WTC11 (cell line): ENCODE data around the gene GNMT. TPM values are rescaled to one million over a fixed set of nuclear protein-coding genes. Genes with fewer than 3 reads are reported as not detected.

Experiments used
- ATAC-seq: fragments of 200-7000 bp; cut with Tn5 transposase; 2 replicates; pipeline ENCODE4 v1.10.0; 2021; ENCODE audit warnings: mild to moderate bottlenecking, moderate library complexity
- CTCF ChIA-PET: fragments of 300-600 bp; sonication (Branson Sonifier 250); formaldehyde crosslinking; loops from one replicate; lab custom pipeline; 2021; ENCODE audit warnings: antibody characterized with exemption; lab: Charles Lee
- POLR2A ChIA-PET: fragments of 350-600 bp; sonication (Branson Sonifier 250); formaldehyde crosslinking; loops from one replicate; lab custom pipeline; 2021; ENCODE audit warnings: antibody characterized with exemption; lab: Charles Lee
- DNase-seq: peaks from one replicate; pipeline ENCODE4 v3.0.0; 2021; ENCODE audit warnings: low spot score
- H3K27ac Mint-ChIP-seq: 2 replicates; pipeline ENCODE4 v1.8.0; 2021; ENCODE audit warnings: mixed read lengths
- H3K27me3 Mint-ChIP-seq: 2 replicates; pipeline ENCODE4 v1.8.0; 2021; ENCODE audit warnings: low read depth, mild to moderate bottlenecking, moderate library complexity, mixed read lengths
- H3K36me3 Mint-ChIP-seq: 2 replicates; pipeline ENCODE4 v1.8.0; 2021; ENCODE audit warnings: mixed read lengths
- H3K4me1 Mint-ChIP-seq: 2 replicates; pipeline ENCODE4 v1.8.0; 2022; ENCODE audit warnings: mixed read lengths
- H3K4me3 Mint-ChIP-seq: 2 replicates; pipeline ENCODE4 v1.8.0; 2021; ENCODE audit warnings: mild to moderate bottlenecking, moderate library complexity, mixed read lengths
- H3K9me3 Mint-ChIP-seq: 2 replicates; pipeline ENCODE4 v1.8.0; 2021; ENCODE audit warnings: mixed read lengths
- ATF3 ChIP-seq: sonication (generic); formaldehyde crosslinking; conservative IDR thresholded peaks from 2 replicates; pipeline ENCODE4 v1.8.1; 2022; ENCODE audit warnings: mild to moderate bottlenecking, missing genetic modification reagents
- FOXK1 ChIP-seq: sonication (generic); formaldehyde crosslinking; IDR thresholded peaks from 2 replicates; pipeline ENCODE4 v1.8.0; 2022; ENCODE audit warnings: mild to moderate bottlenecking, moderate library complexity, missing genetic modification reagents
- GABPB1 ChIP-seq: sonication (generic); formaldehyde crosslinking; IDR thresholded peaks from 2 replicates; pipeline ENCODE4 v1.8.1; 2023; ENCODE audit warnings: mild to moderate bottlenecking, missing genetic modification reagents
- GRHL2 ChIP-seq: fragments of 250-450 bp; sonication (Bioruptor Pico); IDR thresholded peaks from 2 replicates; pipeline ENCODE4 v1.8.0; 2022; ENCODE audit warnings: mild to moderate bottlenecking, moderate library complexity; ENCODE audit not compliant: insufficient replicate concordance, severe bottlenecking
- GTF2I ChIP-seq: fragments of 250-450 bp; sonication (Bioruptor Pico); conservative IDR thresholded peaks from 2 replicates; pipeline ENCODE4 v1.4.0; 2021; ENCODE audit warnings: mild to moderate bottlenecking
- IRF2 ChIP-seq: sonication (generic); formaldehyde crosslinking; IDR thresholded peaks from 2 replicates; pipeline ENCODE4 v1.8.0; 2022; ENCODE audit warnings: low read depth, missing genetic modification reagents, borderline replicate concordance
- NR2C2 ChIP-seq: sonication (generic); formaldehyde crosslinking; IDR thresholded peaks from 2 replicates; pipeline ENCODE4 v1.8.0; 2022; ENCODE audit warnings: mild to moderate bottlenecking, missing genetic modification reagents
- NR3C1 ChIP-seq: sonication (generic); formaldehyde crosslinking; conservative IDR thresholded peaks from 2 replicates; pipeline ENCODE4 v1.8.1; 2023; ENCODE audit warnings: low read depth, mild to moderate bottlenecking, missing genetic modification reagents
- PRRX2 ChIP-seq: fragments of 250-450 bp; sonication (Bioruptor Pico); IDR thresholded peaks from 2 replicates; pipeline ENCODE4 v1.8.0; 2021; ENCODE audit warnings: mild to moderate bottlenecking
- SMAD3 ChIP-seq: sonication (generic); formaldehyde crosslinking; IDR thresholded peaks from 2 replicates; pipeline ENCODE4 v1.8.0; 2022; ENCODE audit warnings: missing genetic modification reagents, mild to moderate bottlenecking, borderline replicate concordance
- TEAD1 ChIP-seq: sonication (generic); formaldehyde crosslinking; IDR thresholded peaks from 2 replicates; pipeline ENCODE4 v1.8.0; 2022; ENCODE audit warnings: mild to moderate bottlenecking, missing genetic modification reagents
- ZNF138 ChIP-seq: sonication (generic); formaldehyde crosslinking; conservative IDR thresholded peaks from 2 replicates; pipeline ENCODE4 v1.8.1; 2022; ENCODE audit warnings: mild to moderate bottlenecking, moderate library complexity, missing genetic modification reagents
- total RNA-seq: library from RNA; stranded (reverse); gene quantifications from 3 replicates; pipeline ENCODE4 v1.2.3, GENCODE V29; 2021
- TF ChIP-seq, protein P1 (sequence below): sonication (generic); formaldehyde crosslinking; IDR thresholded peaks from 2 replicates; pipeline ENCODE4 v1.8.1; 2023; ENCODE audit warnings: mild to moderate bottlenecking, missing genetic modification reagents, borderline replicate concordance
- TF ChIP-seq, protein P2 (sequence below): sonication (generic); formaldehyde crosslinking; IDR thresholded peaks from 2 replicates; pipeline ENCODE4 v1.8.1; 2023; ENCODE audit warnings: mild to moderate bottlenecking, moderate library complexity, missing genetic modification reagents

The GNMT gene
- total RNA-seq, 1 experiment from 2014 or later: 2.0 TPM

DNA sequence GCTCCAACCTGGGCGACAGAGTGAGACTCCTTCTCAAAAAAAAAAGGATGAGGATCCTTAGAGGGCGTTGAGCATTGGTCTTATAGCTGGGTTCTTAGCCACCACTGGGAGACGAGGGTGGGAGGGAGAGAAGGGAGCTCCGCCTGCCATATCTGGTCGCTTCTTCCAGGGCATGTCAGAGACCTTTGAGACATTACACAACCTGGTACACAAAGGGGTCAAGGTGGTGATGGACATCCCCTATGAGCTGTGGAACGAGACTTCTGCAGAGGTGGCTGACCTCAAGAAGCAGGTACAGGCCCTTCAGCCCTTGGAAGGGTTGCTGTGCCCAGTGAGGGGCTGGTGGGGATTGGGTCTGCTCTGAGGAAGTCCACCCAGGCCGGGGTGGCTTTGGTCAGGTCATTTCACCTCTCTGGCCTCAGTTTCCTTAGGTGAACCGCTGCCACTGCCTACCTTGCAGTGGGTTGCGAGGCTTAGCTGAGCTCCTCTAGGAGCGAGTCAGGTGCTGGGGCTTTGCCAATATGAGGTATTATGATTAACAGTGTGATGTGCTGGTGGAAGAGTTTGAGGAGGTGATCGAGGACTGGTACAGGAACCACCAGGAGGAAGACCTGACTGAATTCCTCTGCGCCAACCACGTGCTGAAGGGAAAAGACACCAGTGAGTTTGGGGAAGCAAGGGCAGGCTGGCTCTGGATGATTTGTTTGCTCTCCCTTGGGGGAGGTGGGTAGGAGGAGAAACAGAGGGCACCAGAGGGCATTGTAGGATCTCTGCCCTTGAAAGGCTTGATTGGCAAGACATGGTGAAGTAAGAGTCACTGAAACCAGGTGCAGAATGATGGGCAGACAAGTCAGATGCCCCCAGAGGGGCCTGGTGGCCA, 22.8 kb upstream of the GNMT start (continued):
- TF ChIP-seq IRF2 (CRISPR knock-in tag) (no peak), NR2C2 (CRISPR knock-in tag) (no peak), GTF2I (no peak)

DNA sequence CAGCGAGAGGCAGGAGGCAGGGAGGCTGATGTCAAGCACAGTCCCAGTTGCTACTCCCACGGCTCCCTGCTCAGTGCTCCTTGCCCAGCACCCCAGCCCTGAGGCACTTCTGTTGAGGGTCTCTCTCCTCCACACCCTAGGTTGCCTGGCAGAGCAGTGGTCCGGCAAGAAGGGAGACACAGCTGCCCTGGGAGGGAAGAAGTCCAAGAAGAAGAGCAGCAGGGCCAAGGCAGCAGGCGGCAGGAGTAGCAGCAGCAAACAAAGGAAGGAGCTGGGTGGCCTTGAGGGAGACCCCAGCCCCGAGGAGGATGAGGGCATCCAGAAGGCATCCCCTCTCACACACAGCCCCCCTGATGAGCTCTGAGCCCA, 22.1 kb upstream of the GNMT start:
- DNase-seq (no peak), ATAC-seq (no peak)
- TF ChIP-seq ZNF138 (CRISPR knock-in tag) (no peak), TEAD1 (CRISPR knock-in tag) (no peak), FOXK1 (CRISPR knock-in tag) (no peak)
- TF ChIP-seq, all 79 proteins: peak for 0
- POLR2A ChIA-PET: interaction anchor here (2.2 kb wide), 1 partner anchor 9 kb away, joined by 9 read pairs; the partner anchor contains the start of gene CNPY3
- Mint-ChIP-seq H3K27me3 (peaks cover 2% of the 10 kb centered on the region; the same call in 1 of the 2 replicates), H3K4me1 (peaks cover 13% of the 10 kb centered on the region), H3K27ac (no peak overlapping the region), H3K36me3 (peaks cover 53% of the 10 kb centered on the region), H3K4me3 (no peak overlapping the region), H3K9me3 (no peaks in the 10 kb centered on the region)
- CTCF ChIA-PET: no interaction called here

DNA sequence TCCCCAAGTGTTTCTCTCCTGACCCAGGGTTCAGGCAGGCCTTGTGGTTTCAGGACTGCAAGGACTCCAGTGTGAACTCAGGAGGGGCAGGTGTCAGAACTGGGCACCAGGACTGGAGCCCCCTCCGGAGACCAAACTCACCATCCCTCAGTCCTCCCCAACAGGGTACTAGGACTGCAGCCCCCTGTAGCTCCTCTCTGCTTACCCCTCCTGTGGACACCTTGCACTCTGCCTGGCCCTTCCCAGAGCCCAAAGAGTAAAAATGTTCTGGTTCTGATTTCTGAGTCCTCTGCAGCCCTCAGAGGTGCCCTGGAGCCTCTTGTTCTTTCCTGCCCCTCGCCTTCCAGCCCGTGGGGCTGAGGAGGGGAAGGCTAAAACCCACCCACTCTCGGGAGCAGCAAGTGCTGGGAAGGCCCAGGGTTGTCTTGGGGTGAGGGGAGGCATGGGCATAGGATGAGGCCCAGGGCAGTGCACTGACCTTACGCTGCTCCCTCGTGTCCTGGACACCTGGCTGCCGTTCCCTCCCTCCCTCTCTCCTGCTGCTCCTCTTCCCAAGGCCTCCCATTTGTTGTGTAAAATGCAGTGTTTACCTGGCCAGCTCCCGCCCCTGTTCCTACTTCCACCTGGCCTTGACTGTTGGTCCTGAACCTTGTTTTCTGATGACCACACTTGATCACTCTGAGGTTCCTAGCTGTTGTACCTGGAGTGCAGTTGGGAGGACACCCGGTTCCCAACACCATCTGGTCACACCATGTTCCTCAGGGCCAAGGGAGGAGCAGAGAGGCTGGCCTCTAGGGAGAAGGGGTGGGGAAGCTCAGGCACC, 21.4 kb upstream of the GNMT start:
- ATAC-seq (peak; percentile 50), DNase-seq (peak; percentile 29)
- H3K27me3 Mint-ChIP-seq: peaks cover 2% of the 10 kb centered on the region; the same call in 1 of the 2 replicates
- H3K9me3 Mint-ChIP-seq: no peaks in the 10 kb centered on the region
- TF ChIP-seq NR3C1 (CRISPR knock-in tag) (no peak), PRRX2 (CRISPR knock-in tag) (no peak), SMAD3 (no peak), GRHL2 (CRISPR knock-in tag) (no peak), TEAD1 (CRISPR knock-in tag) (no peak), GABPB1 (peak; percentile 67; the same call in 1 of the 2 replicates), ATF3 (CRISPR knock-in tag) (no peak)
- TF ChIP-seq, protein P1, sequence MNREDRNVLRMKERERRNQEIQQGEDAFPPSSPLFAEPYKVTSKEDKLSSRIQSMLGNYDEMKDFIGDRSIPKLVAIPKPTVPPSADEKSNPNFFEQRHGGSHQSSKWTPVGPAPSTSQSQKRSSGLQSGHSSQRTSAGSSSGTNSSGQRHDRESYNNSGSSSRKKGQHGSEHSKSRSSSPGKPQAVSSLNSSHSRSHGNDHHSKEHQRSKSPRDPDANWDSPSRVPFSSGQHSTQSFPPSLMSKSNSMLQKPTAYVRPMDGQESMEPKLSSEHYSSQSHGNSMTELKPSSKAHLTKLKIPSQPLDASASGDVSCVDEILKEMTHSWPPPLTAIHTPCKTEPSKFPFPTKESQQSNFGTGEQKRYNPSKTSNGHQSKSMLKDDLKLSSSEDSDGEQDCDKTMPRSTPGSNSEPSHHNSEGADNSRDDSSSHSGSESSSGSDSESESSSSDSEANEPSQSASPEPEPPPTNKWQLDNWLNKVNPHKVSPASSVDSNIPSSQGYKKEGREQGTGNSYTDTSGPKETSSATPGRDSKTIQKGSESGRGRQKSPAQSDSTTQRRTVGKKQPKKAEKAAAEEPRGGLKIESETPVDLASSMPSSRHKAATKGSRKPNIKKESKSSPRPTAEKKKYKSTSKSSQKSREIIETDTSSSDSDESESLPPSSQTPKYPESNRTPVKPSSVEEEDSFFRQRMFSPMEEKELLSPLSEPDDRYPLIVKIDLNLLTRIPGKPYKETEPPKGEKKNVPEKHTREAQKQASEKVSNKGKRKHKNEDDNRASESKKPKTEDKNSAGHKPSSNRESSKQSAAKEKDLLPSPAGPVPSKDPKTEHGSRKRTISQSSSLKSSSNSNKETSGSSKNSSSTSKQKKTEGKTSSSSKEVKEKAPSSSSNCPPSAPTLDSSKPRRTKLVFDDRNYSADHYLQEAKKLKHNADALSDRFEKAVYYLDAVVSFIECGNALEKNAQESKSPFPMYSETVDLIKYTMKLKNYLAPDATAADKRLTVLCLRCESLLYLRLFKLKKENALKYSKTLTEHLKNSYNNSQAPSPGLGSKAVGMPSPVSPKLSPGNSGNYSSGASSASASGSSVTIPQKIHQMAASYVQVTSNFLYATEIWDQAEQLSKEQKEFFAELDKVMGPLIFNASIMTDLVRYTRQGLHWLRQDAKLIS (CRISPR knock-in tag): no peak
- TF ChIP-seq, protein P2, sequence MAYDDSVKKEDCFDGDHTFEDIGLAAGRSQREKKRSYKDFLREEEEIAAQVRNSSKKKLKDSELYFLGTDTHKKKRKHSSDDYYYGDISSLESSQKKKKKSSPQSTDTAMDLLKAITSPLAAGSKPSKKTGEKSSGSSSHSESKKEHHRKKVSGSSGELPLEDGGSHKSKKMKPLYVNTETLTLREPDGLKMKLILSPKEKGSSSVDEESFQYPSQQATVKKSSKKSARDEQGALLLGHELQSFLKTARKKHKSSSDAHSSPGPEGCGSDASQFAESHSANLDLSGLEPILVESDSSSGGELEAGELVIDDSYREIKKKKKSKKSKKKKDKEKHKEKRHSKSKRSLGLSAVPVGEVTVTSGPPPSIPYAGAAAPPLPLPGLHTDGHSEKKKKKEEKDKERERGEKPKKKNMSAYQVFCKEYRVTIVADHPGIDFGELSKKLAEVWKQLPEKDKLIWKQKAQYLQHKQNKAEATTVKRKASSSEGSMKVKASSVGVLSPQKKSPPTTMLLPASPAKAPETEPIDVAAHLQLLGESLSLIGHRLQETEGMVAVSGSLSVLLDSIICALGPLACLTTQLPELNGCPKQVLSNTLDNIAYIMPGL: no peak
- peak overlapping the region; percentile 94 for H3K27ac Mint-ChIP-seq
- POLR2A ChIA-PET: interaction anchor here (2.2 kb wide), 1 partner anchor 9 kb away, joined by 9 read pairs; the partner anchor contains the start of gene CNPY3
- peaks cover 13% of the 10 kb centered on the region for H3K4me1 Mint-ChIP-seq
- H3K36me3 Mint-ChIP-seq: peaks cover 48% of the 10 kb centered on the region
- CTCF ChIA-PET: no interaction called here
- no peak overlapping the region; the same call in 1 of the 2 replicates for H3K4me3 Mint-ChIP-seq
